K562 (cell line): Measurements from ENCODE around the gene SYNPO2. TPM values are rescaled to one million over a fixed set of nuclear protein-coding genes. Genes with fewer than 3 reads are reported as not detected.

Experiments
- ATAC-seq: fragments of 200-7000 bp; cut with Tn5 transposase; 3 replicates; pipeline ENCODE4 v1.9.1; 2020; ENCODE audit warnings: moderate library complexity
- BruUV-seq: library from RNA; stranded (reverse); fragments of 400-500 nt; replicated peaks from 2 replicates; lab custom pipeline; 2021; lab: Mats Ljungman, UMichigan
- CTCF ChIA-PET: fragments of 300-600 bp; formaldehyde crosslinking; extraction: SDS; loops from one replicate; lab custom pipeline; 2021; ENCODE audit warnings: low intra/inter-chr PET ratio; lab: Yijun Ruan, JAX
- POLR2A ChIA-PET: fragments of 300-600, 350-650 bp; sonication (Branson Sonifier 250); formaldehyde crosslinking; extraction: SDS; loops from one replicate; lab custom pipeline; 2021; ENCODE audit warnings: antibody characterized with exemption, inconsistent platforms; lab: Yijun Ruan, JAX
- DNase-seq, 4 experiments: peaks; one replicate each; pipeline versions ENCODE4 v3.0.0 to v3.0.0-alpha.2; 2011 to 2018; ENCODE audit warnings: low spot score in 3 of 4, mixed read lengths in 3 of 4; ENCODE audit errors: extremely low read depth in 1 of 4
- FAIRE-seq: peaks from 2 replicates; lab custom pipeline; 2011; peaks lifted over from hg19 to GRCh38; lab: Jason Lieb, UNC
- H2AFZ ChIP-seq: 2 replicates; pipeline ENCODE4 v1.6.0; 2011; ENCODE audit warnings: low read depth, low read length, control low read depth, inconsistent platforms
- H3K27ac ChIP-seq: fragments of 200-600 bp; 3 replicates; pipeline ENCODE4 v1.8.0; 2011; ENCODE audit warnings: low read depth, mild to moderate bottlenecking, control low read depth, inconsistent platforms, low read length, moderate library complexity, mixed read lengths; ENCODE audit errors: extremely low read depth
- H3K27me3 ChIP-seq, 2 experiments: fragments of 300-600 bp in 1 of 2; 2 replicates in 1 of 2; 3 replicates in 1 of 2; pipeline versions ENCODE4 v1.6.0 to v1.8.0; 2011; ENCODE audit warnings: inconsistent platforms in 2 of 2, low read length in 2 of 2, mild to moderate bottlenecking in 1 of 2, mixed read lengths in 1 of 2, moderate library complexity in 1 of 2; ENCODE audit not compliant: control insufficient read depth in 2 of 2, insufficient read depth in 2 of 2
- H3K36me3 ChIP-seq: fragments of 300-600 bp; 3 replicates; pipeline ENCODE4 v1.8.0; 2011; ENCODE audit warnings: mild to moderate bottlenecking, low read length, inconsistent platforms; ENCODE audit not compliant: control insufficient read depth, insufficient read depth
- H3K4me1 ChIP-seq, 2 experiments: fragments of 200-600 bp in 1 of 2; replicated peaks in 1 of 2; 2 replicates in 1 of 2; 3 replicates in 1 of 2; pipeline versions ENCODE4 v1.5.1 to v1.8.0; 2011; ENCODE audit warnings: inconsistent platforms in 2 of 2, low read length in 2 of 2, mild to moderate bottlenecking in 1 of 2, mixed read lengths in 1 of 2, moderate library complexity in 1 of 2; ENCODE audit not compliant: control insufficient read depth in 2 of 2, insufficient read depth in 2 of 2
- H3K4me2 ChIP-seq: 2 replicates; pipeline ENCODE4 v1.6.1; 2011; ENCODE audit warnings: low read length, control low read depth, inconsistent platforms, mixed read lengths; ENCODE audit not compliant: insufficient read depth
- H3K4me3 ChIP-seq: fragments of 200-600 bp; sonication (generic), shearing (Covaris generic); 2 replicates; pipeline ENCODE4 v1.5.1; 2016; ENCODE audit warnings: control low read depth, inconsistent platforms
- H3K79me2 ChIP-seq: fragments of 200-600 bp; 3 replicates; pipeline ENCODE4 v1.8.0; 2011; ENCODE audit warnings: low read length, inconsistent platforms; ENCODE audit not compliant: control insufficient read depth, insufficient read depth
- H3K9ac ChIP-seq, 2 experiments: 2 replicates each; pipeline versions ENCODE4 v1.6.0 to v1.6.1; 2011; ENCODE audit warnings: low read depth in 2 of 2, low read length in 2 of 2, control low read depth in 1 of 2, inconsistent platforms in 1 of 2, mild to moderate bottlenecking in 1 of 2, mixed read lengths in 1 of 2; ENCODE audit not compliant: insufficient read depth in 1 of 2
- H3K9me1 ChIP-seq: one replicate; pipeline ENCODE4 v1.6.0; 2011; ENCODE audit warnings: inconsistent platforms, mild to moderate bottlenecking, low read length, moderate library complexity; ENCODE audit not compliant: control insufficient read depth, insufficient read depth
- H3K9me3 ChIP-seq: replicated peaks from 2 replicates; pipeline ENCODE4 v1.5.1; 2011; ENCODE audit warnings: low read depth, low read length, inconsistent platforms; ENCODE audit not compliant: control insufficient read depth, insufficient read depth
- H4K20me1 ChIP-seq: replicated peaks from 2 replicates; pipeline ENCODE4 v1.6.1; 2011; ENCODE audit warnings: low read length, inconsistent platforms, mixed read lengths; ENCODE audit not compliant: control insufficient read depth, insufficient read depth
- CBX3 ChIP-seq, 2 experiments: IDR thresholded peaks; 1 replicate in 1 of 2; 2 replicates in 1 of 2; pipeline ENCODE4 v1.6.1; 2012; ENCODE audit warnings: inconsistent platforms in 2 of 2, low read length in 2 of 2, borderline replicate concordance in 1 of 2, control low read depth in 1 of 2
- COPS2 ChIP-seq: fragments of 450-650 bp; conservative IDR thresholded peaks from 2 replicates; pipeline ENCODE4 v1.6.1; 2016; ENCODE audit warnings: mild to moderate bottlenecking, moderate library complexity
- FOXK1 ChIP-seq: sonication (generic); formaldehyde crosslinking; IDR thresholded peaks from 2 replicates; pipeline ENCODE4 v1.8.0; 2022; ENCODE audit warnings: missing genetic modification reagents, mild to moderate bottlenecking, borderline replicate concordance
- HMBOX1 ChIP-seq: sonication (generic); IDR thresholded peaks from 2 replicates; pipeline ENCODE4 v1.6.1; 2016
- KAT7 ChIP-seq: sonication (generic); formaldehyde crosslinking; IDR thresholded peaks from 2 replicates; pipeline ENCODE4 v1.8.0; 2022; ENCODE audit warnings: missing genetic modification reagents, mild to moderate bottlenecking, borderline replicate concordance
- MECOM ChIP-seq: fragments of 250-450 bp; sonication (Bioruptor Pico); IDR thresholded peaks from 2 replicates; pipeline ENCODE4 v1.8.0; 2022; ENCODE audit warnings: inconsistent platforms
- NFYB ChIP-seq: IDR thresholded peaks from 2 replicates; pipeline ENCODE4 v1.6.1; 2011; ENCODE audit warnings: mild to moderate bottlenecking, moderate library complexity; ENCODE audit not compliant: insufficient read length; ENCODE audit errors: extremely low read depth
- RB1 ChIP-seq: fragments of 450-650 bp; IDR thresholded peaks from 2 replicates; pipeline ENCODE4 v1.6.1; 2017; ENCODE audit warnings: low read depth, mild to moderate bottlenecking
- SIN3B ChIP-seq: fragments of 450-650 bp; IDR thresholded peaks from 2 replicates; pipeline ENCODE4 v1.6.1; 2017; ENCODE audit warnings: low read depth, mild to moderate bottlenecking, moderate library complexity
- THAP7 ChIP-seq: fragments of 250-450 bp; sonication (Bioruptor Pico); IDR thresholded peaks from 2 replicates; pipeline ENCODE4 v1.5.0; 2021
- XRCC3 ChIP-seq: fragments of 450-650 bp; IDR thresholded peaks from 2 replicates; pipeline ENCODE4 v1.6.1; 2017; ENCODE audit warnings: mild to moderate bottlenecking, moderate library complexity
- XRCC5 ChIP-seq: fragments of 200-400 bp; formaldehyde crosslinking; IDR thresholded peaks from 2 replicates; pipeline ENCODE4 v1.6.1; 2017; ENCODE audit warnings: low read depth, mild to moderate bottlenecking, low read length
- ZFP30 ChIP-seq: fragments of 250-450 bp; sonication (Bioruptor Pico); IDR thresholded peaks from 2 replicates; pipeline ENCODE4 v1.8.0; 2022; ENCODE audit warnings: moderate library complexity, mild to moderate bottlenecking, inconsistent platforms, borderline replicate concordance
- ZNF12 ChIP-seq: sonication (generic); formaldehyde crosslinking; IDR thresholded peaks from 2 replicates; pipeline ENCODE4 v1.4.0; 2020; ENCODE audit warnings: mild to moderate bottlenecking, missing genetic modification reagents
- ZNF239 ChIP-seq: fragments of 250-450 bp; sonication (Bioruptor Pico); IDR thresholded peaks from 2 replicates; pipeline ENCODE4 v1.4.0; 2020; ENCODE audit warnings: mild to moderate bottlenecking
- ZNF277 ChIP-seq: fragments of 250-450 bp; sonication (Bioruptor Pico); IDR thresholded peaks from 2 replicates; pipeline ENCODE4 v1.8.0; 2022; ENCODE audit warnings: inconsistent platforms, mild to moderate bottlenecking, moderate library complexity, borderline replicate concordance
- ZNF445 ChIP-seq: fragments of 250-450 bp; sonication (Bioruptor Pico); IDR thresholded peaks from 2 replicates; pipeline ENCODE4 v1.4.0; 2020; ENCODE audit warnings: low read depth, mild to moderate bottlenecking, moderate library complexity
- WGBS: fragments of 100-300 bp; shearing (Covaris generic); methylation state at CpG from one replicate; pipeline ENCODE4 v1.1.6; 2016; ENCODE audit warnings: low coverage, mixed read lengths; ENCODE audit not compliant: insufficient coverage; ENCODE audit errors: missing lambda C conversion rate; 5-methylcytosine and 5-hydroxymethylcytosine counted together
- in situ Hi-C: fragments of 300-500 bp; cut with MboI; formaldehyde crosslinking; loops from 4 replicates; pipeline ENCODE4 v1.15.0; 2018; ENCODE audit warnings: inconsistent platforms, mixed read lengths
- intact Hi-C: fragments of 100-400 bp; cut with micrococcal nuclease; formaldehyde crosslinking; loops from 2 replicates; pipeline ENCODE4 v1.14.2; 2022
- polyA plus RNA-seq, 8 experiments: library from polyadenylated mRNA; depleted of rRNA in 4 of 8; stranded (reverse) in 5 of 8; unstranded in 3 of 8; fragments of >200 nt; fragmentation: Nextera tagmentation in 2 of 8; fragmentation: Illumina TruSeq in 1 of 8; extraction: Ambion mirVana in 2 of 8; extraction: Trizol in 1 of 8; gene quantifications; 2 replicates each; pipeline versions ENCODE4 v1.2.1 to v1.2.3, GENCODE V29; 2011 to 2014; ENCODE audit warnings: inconsistent platforms in 1 of 8, missing spikeins in 1 of 8
- total RNA-seq, 7 experiments: library from RNA; depleted of rRNA in 6 of 7; stranded (reverse); fragments of >200 nt in 6 of 7; fragmentation: Illumina TruSeq in 2 of 7; extraction: Trizol in 2 of 7; gene quantifications; 2 replicates each; pipeline versions ENCODE4 v1.2.1 to v1.2.3, GENCODE V29; 2011 to 2021; ENCODE audit warnings: low replicate concordance in 1 of 7

SYNPO2 gene
- total and polyA plus RNA-seq, 9 of the 15 experiments (the other 6 are each of a cell fraction or from before 2014, with no cell fraction given) = 0.03 to 0.18 TPM; not detected in 7

GRCh38 chr4:119038116-119038841 lies 149.6 kb downstream of the SYNPO2 start:
- Histone ChIP-seq H3K9me3 (no peaks in the 10 kb centered on the region), H3K9ac (no peak overlapping the region), H3K27ac (no peak overlapping the region), H3K36me3 (no peaks in the 10 kb centered on the region), H2AFZ (no peak overlapping the region), H3K27me3 (peaks cover 2 to 5% of the 10 kb centered on the region in 2 experiments; a peak in 2 of 5 replicates), H3K79me2 (no peaks in the 10 kb centered on the region), H3K4me2 (no peak overlapping the region), H3K9me1 (no peaks in the 10 kb centered on the region), H3K4me3 (no peak overlapping the region), H4K20me1 (no peaks in the 10 kb centered on the region), H3K4me1 (no peaks in the 10 kb centered on the region)
- no peak for TF ChIP-seq ZNF12 (CRISPR knock-in tag)
- TF ChIP-seq HMBOX1 = no peak
- no peak for TF ChIP-seq ZFP30 (CRISPR knock-in tag)
- no peak for TF ChIP-seq ZNF445 (CRISPR knock-in tag)
- no peak for TF ChIP-seq NFYB
- no peak for TF ChIP-seq FOXK1
- TF ChIP-seq ZNF277 (CRISPR knock-in tag) = no peak
- no peak for TF ChIP-seq SIN3B
- no peak for TF ChIP-seq XRCC3
- TF ChIP-seq RB1 = no peak
- no peak for TF ChIP-seq THAP7 (CRISPR knock-in tag)
- no peak for TF ChIP-seq COPS2
- no peak for TF ChIP-seq CBX3 (IDR thresholded peaks at IDR 0.05; ENCODE audit: borderline replicate concordance in 1 of 2, low read length in 2 of 2)
- TF ChIP-seq XRCC5 = no peak
- TF ChIP-seq MECOM = no peak
- TF ChIP-seq KAT7 (CRISPR knock-in tag) = no peak
- TF ChIP-seq ZNF239 (CRISPR knock-in tag) = no peak
- DNase-seq (no peak), FAIRE-seq (no peak), ATAC-seq (no peak)
- CTCF ChIA-PET = no interaction called here
- intact Hi-C loops (no loop called here), in situ Hi-C loops (no loop called here)
- no TSS peak for BruUV-seq
- POLR2A ChIA-PET = no interaction called here
- 2% methylated on average over 5 of the region's 5 CpGs for WGBS
